Chondrocyte (in vitro differentiated cells): ENCODE data around the gene PCDHGA5. TPM values are rescaled to one million over a fixed set of nuclear protein-coding genes. Genes with fewer than 3 reads are reported as not detected.
"Not testable (repeated sequence)": the region's sequence is repeated elsewhere in the genome, so short reads cannot be mapped to it uniquely, and the experiment has no call there.

Experiments
- DNase-seq: peaks from one replicate; pipeline ENCODE4 v3.0.0; 2021; ENCODE audit warnings: mixed read lengths, low spot score
- H3K27ac Mint-ChIP-seq: one replicate; pipeline ENCODE4 v1.8.0; 2021; ENCODE audit warnings: mild to moderate bottlenecking, moderate library complexity, mixed read lengths; ENCODE audit not compliant: unreplicated experiment
- H3K27me3 Mint-ChIP-seq: 2 replicates; pipeline ENCODE4 v1.8.0; 2021; ENCODE audit warnings: low read depth, mixed read lengths
- H3K36me3 Mint-ChIP-seq: 2 replicates; pipeline ENCODE4 v1.8.0; 2021; ENCODE audit warnings: low read depth, mixed read lengths
- H3K4me1 Mint-ChIP-seq: 2 replicates; pipeline ENCODE4 v1.8.0; 2021; ENCODE audit warnings: low read depth, mild to moderate bottlenecking, mixed read lengths
- H3K4me3 Mint-ChIP-seq: one replicate; pipeline ENCODE4 v1.8.0; 2021; ENCODE audit warnings: mild to moderate bottlenecking, moderate library complexity, mixed read lengths; ENCODE audit not compliant: unreplicated experiment
- H3K9me3 Mint-ChIP-seq: 2 replicates; pipeline ENCODE4 v1.8.0; 2021; ENCODE audit warnings: low read depth, mixed read lengths
- total RNA-seq: library from RNA; stranded (reverse); gene quantifications from 3 replicates; pipeline ENCODE4 v1.2.1, GENCODE V29; 2021
- TF ChIP-seq, protein P1 (sequence below): fragments of 200-600 bp; sonication (generic); IDR thresholded peaks from 2 replicates; pipeline ENCODE4 v1.5.0; 2021; ENCODE audit warnings: antibody characterized with exemption, mild to moderate bottlenecking, moderate library complexity

The PCDHGA5 gene
- total RNA-seq, 1 donor from 2014 or later, result 0.27 TPM

DNA sequence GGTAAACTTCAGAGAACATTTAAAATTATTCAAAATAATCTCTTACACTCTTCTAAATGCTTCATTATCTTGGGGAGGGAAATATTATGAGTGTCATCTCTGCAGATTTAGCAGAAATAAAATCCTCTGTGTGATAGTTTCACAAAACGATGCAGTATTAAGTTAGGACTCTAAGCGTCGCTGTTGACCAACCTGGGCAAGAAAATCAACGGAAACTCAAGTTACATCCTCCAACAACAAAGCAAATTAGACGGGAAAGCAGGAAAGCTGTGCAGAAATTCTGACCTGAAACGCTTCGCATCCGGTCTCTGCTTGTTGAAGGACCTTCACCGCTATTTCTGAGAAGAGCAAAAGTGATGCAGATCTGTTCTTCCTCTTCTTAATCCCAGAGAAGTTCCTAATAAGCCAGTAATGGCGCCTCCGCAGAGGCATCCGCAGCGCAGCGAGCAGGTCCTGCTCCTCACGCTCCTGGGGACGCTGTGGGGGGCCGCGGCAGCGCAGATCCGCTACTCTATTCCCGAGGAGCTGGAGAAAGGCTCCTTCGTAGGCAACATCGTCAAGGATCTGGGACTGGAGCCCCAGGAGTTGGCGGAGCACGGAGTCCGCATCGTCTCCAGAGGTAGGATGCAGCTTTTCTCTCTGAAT, 9.8 kb downstream of the PCDHGA5 start, which contains the start of gene PCDHGA6:
TSS of gene PCDHGA6 (plus strand) at position 219 of the 645 bp plus-strand sequence. CDS start at position 412, 193 bp downstream.
- Mint-ChIP-seq H3K27me3 (no peaks in the 10 kb centered on the region), H3K9me3 (peaks cover 56% of the 10 kb centered on the region), H3K4me1 (no peaks in the 10 kb centered on the region), H3K27ac (no peak within 1 kb of the TSS), H3K4me3 (no peak within 1 kb of the TSS), H3K36me3 (peaks cover 11% of the 10 kb centered on the region)
- TF ChIP-seq, protein P1, sequence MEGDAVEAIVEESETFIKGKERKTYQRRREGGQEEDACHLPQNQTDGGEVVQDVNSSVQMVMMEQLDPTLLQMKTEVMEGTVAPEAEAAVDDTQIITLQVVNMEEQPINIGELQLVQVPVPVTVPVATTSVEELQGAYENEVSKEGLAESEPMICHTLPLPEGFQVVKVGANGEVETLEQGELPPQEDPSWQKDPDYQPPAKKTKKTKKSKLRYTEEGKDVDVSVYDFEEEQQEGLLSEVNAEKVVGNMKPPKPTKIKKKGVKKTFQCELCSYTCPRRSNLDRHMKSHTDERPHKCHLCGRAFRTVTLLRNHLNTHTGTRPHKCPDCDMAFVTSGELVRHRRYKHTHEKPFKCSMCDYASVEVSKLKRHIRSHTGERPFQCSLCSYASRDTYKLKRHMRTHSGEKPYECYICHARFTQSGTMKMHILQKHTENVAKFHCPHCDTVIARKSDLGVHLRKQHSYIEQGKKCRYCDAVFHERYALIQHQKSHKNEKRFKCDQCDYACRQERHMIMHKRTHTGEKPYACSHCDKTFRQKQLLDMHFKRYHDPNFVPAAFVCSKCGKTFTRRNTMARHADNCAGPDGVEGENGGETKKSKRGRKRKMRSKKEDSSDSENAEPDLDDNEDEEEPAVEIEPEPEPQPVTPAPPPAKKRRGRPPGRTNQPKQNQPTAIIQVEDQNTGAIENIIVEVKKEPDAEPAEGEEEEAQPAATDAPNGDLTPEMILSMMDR, result no peak
- DNase-seq, result no peak

DNA sequence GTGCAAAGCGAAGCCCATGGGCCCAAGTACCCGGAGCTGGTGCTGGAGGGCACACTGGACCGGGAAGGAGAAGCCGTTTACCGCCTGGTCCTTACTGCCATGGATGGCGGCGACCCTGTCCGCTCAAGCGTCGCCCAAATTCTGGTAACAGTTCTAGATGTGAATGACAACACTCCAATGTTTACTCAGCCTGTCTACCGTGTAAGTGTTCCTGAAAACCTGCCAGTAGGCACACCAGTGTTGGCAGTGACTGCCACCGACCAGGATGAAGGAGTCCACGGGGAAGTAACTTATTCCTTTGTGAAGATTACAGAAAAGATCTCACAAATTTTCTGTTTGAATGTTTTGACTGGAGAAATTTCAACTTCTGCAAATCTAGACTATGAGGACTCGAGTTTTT, 10.7 kb downstream of the PCDHGA5 start:
- DNase-seq, result no peak
- H3K4me3 Mint-ChIP-seq, result no peak overlapping the region
- TF ChIP-seq, protein P1, result no peak
- no peaks in the 10 kb centered on the region for H3K27me3 Mint-ChIP-seq
- H3K27ac Mint-ChIP-seq, result no peak overlapping the region
- peaks cover 55% of the 10 kb centered on the region for H3K9me3 Mint-ChIP-seq
- H3K4me1 Mint-ChIP-seq, result no peaks in the 10 kb centered on the region
- peaks cover 11% of the 10 kb centered on the region for H3K36me3 Mint-ChIP-seq

DNA sequence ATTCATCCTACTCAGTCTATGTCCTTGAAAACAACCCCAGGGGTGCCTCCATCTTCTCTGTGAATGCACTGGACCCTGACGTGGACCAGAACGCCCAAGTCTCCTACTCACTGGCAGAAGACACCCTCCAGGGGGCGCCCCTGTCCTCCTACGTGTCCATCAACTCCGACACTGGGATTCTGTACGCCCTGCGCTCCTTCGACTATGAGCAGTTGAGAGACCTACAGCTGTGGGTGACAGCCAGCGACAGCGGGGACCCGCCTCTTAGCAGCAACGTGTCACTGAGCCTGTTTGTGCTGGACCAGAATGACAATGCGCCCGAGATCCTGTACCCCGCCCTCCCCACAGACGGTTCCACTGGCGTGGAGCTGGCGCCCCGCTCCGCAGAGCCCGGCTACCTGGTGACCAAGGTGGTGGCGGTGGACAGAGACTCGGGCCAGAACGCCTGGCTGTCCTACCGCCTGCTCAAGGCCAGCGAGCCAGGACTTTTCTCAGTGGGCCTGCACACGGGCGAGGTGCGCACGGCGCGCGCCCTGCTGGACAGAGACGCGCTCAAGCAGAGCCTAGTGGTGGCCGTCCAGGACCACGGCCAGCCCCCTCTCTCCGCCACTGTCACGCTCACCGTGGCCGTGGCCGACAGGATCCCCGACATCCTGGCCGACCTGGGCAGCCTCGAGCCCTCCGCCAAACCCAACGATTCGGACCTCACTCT, 11.6 kb downstream of the PCDHGA5 start:
- not testable (repeated sequence) for H3K27me3 Mint-ChIP-seq, H3K27ac Mint-ChIP-seq, DNase-seq, H3K4me3 Mint-ChIP-seq, H3K4me1 Mint-ChIP-seq
- Mint-ChIP-seq H3K36me3 (peaks cover 11% of the 10 kb centered on the region), H3K9me3 (peaks cover 59% of the 10 kb centered on the region)

DNA sequence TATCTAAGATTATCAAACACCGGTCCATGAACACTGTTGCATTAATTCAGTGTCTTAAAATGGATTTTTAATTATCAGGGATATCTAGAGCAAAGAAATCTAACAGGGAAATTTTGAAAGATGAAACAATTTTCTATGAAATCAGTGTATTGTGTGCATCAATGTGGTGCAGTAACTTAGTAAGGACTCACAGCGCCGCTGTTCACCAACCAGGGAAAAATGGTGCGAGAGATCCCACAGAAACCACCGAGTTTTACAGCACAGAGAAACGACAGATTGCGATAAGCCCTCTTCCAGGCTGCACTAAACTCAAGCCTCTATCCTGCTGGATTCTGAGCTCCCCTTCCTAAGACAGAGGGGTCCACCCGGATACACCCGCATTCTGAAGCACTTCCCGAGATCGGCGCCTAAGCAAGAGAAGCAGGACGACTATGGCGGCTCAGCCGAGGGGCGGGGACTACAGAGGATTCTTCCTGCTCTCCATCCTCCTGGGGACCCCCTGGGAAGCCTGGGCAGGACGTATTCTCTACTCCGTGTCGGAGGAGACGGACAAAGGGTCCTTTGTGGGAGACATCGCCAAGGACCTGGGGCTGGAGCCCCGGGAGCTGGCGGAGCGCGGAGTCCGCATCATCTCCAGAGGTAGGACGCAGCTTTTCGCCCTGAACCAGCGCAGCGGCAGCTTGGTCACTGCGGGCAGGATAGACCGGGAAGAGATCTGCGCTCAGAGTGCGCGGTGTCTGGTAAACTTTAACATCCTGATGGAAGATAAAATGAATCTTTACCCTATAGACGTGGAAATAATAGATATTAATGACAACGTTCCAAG, 18.7 kb downstream of the PCDHGA5 start, which contains the start of gene PCDHGA7:
TSS of gene PCDHGA7 (plus strand) at position 274 of the 826 bp plus-strand sequence. CDS start at position 432, 158 bp downstream.
- no peaks in the 10 kb centered on the region for H3K27me3 Mint-ChIP-seq
- H3K36me3 Mint-ChIP-seq, result peaks cover 1% of the 10 kb centered on the region
- no peaks in the 10 kb centered on the region for H3K4me1 Mint-ChIP-seq
- no peak within 1 kb of the TSS for H3K27ac Mint-ChIP-seq
- TF ChIP-seq, protein P1, result no peak
- H3K9me3 Mint-ChIP-seq, result peaks cover 51% of the 10 kb centered on the region
- H3K4me3 Mint-ChIP-seq, result no peak within 1 kb of the TSS
- DNase-seq, result peak; percentile 85

DNA sequence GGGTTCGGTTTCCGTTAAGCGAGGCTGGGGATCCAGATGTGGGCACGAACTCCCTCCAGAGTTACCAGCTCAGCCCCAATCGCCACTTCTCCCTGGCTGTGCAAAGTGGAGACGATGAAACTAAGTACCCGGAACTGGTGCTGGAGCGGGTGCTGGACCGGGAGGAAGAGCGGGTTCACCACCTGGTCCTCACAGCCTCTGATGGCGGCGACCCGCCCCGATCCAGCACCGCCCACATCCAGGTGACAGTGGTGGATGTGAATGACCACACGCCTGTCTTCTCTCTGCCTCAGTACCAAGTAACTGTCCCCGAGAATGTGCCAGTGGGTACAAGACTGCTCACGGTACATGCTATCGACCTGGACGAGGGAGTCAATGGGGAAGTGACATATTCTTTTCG, 19.4 kb downstream of the PCDHGA5 start:
- TF ChIP-seq, protein P1, result no peak
- H3K27ac Mint-ChIP-seq, result no peak overlapping the region
- DNase-seq, result peak; percentile 77
- H3K9me3 Mint-ChIP-seq, result peaks cover 52% of the 10 kb centered on the region
- H3K36me3 Mint-ChIP-seq, result peaks cover 1% of the 10 kb centered on the region
- no peaks in the 10 kb centered on the region for H3K27me3 Mint-ChIP-seq
- no peaks in the 10 kb centered on the region for H3K4me1 Mint-ChIP-seq
- no peak overlapping the region for H3K4me3 Mint-ChIP-seq
